ENCODE measurements around the gene FYB1. TPM values are rescaled to one million over a fixed set of nuclear protein-coding genes. Genes with fewer than 3 reads are reported as not detected.

Gene FYB1
- total RNA-seq, 1 experiment from 2014 or later = 0.42 TPM

GRCh38 chr5:39238366-39239105 lies 19.2 kb upstream of the FYB1 start:
- no peak overlapping the region for H3K27ac ChIP-seq (ENCODE audit: low read depth, low read length)
- no peaks in the 10 kb centered on the region for H3K9me2 ChIP-seq (ENCODE audit: insufficient read depth)
- ChIA-PET POLR2A (no interaction called here), CTCF (no interaction called here), RAD21 (ENCODE audit: low non-redundant PET in 1 of 2, low total read pairs in 2 of 2, uncharacterized antibody in 2 of 2, unreplicated experiment in 2 of 2) (no interaction called here)
- H3K79me2 ChIP-seq (ENCODE audit: insufficient read depth, low read length) = no peaks in the 10 kb centered on the region
- H4K20me1 ChIP-seq (ENCODE audit: insufficient read depth) = no peaks in the 10 kb centered on the region
- intact Hi-C loops (cut with micrococcal nuclease) = no loop called here
- H3K9ac ChIP-seq (ENCODE audit: low read length) = no peak overlapping the region
- no peaks in the 10 kb centered on the region for H3K27me3 ChIP-seq (ENCODE audit: insufficient read depth, low read length)
- no peaks in the 10 kb centered on the region for H3K36me3 ChIP-seq (ENCODE audit: control insufficient read depth in 1 of 2, insufficient read depth in 2 of 2, low read length in 2 of 2)
- H3K4me3 ChIP-seq (replicated peaks in 1 of 2; ENCODE audit: low read depth in 1 of 2, low read length in 2 of 2) = no peak overlapping the region
- BruUV-seq (replicated peaks) = no TSS peak
- no peak overlapping the region for H2AFZ ChIP-seq (ENCODE audit: low read depth, low read length, poor library complexity, severe bottlenecking)
- no peaks in the 10 kb centered on the region for H3K9me3 ChIP-seq (ENCODE audit: control insufficient read depth in 1 of 2, insufficient read depth in 1 of 2, low read depth in 1 of 2, low read length in 2 of 2)
- ATAC-seq (no peak), DNase-seq (ENCODE audit: low read depth, low spot score) (no peak)
- H3K4me2 ChIP-seq (ENCODE audit: low read length) = no peak overlapping the region
- no peaks in the 10 kb centered on the region for H3K4me1 ChIP-seq (ENCODE audit: control insufficient read depth in 1 of 2, insufficient read depth in 2 of 2, low read length in 2 of 2)
- TF ChIP-seq ATF3 (IDR thresholded peaks at IDR 0.05) (no peak), ZFX (IDR thresholded peaks at IDR 0.05) (no peak), JUND (IDR thresholded peaks at IDR 0.05) (no peak), REST (IDR thresholded peaks at IDR 0.05; ENCODE audit: low read depth) (no peak), POLR2A (IDR thresholded peaks at IDR 0.05; ENCODE audit: borderline replicate concordance, extremely low read depth, insufficient read depth, insufficient read length) (no peak), FOSL1 (IDR thresholded peaks at IDR 0.05; ENCODE audit: low read depth) (no peak), EZH2 (IDR thresholded peaks at IDR 0.05) (no peak), SRF (IDR thresholded peaks at IDR 0.05; ENCODE audit: low read depth) (no peak)

Data from HCT116 (cell line).